Upper lobe of left lung (tissue), 4 donors: ENCODE results near the gene ITPKC.

ENCODE experiments used
- CTCF ChIP-seq, 6 experiments: fragments of 450-650 bp in 4 of 6; fragments of 200-600 bp in 2 of 6; sonication (generic) in 2 of 6; IDR thresholded peaks; one replicate each; pipeline ENCODE4 v1.5.1; 2016 to 2019; ENCODE audit warnings: antibody characterized with exemption in 6 of 6
- POLR2A ChIP-seq, 4 donors: fragments of 450-650 bp; IDR thresholded peaks; one replicate each; pipeline ENCODE4 v1.5.1; 2016 to 2017; ENCODE audit warnings: antibody characterized with exemption in 4 of 4, mild to moderate bottlenecking in 2 of 4
- POLR2AphosphoS5 ChIP-seq, 2 donors: sonication (generic); formaldehyde crosslinking; IDR thresholded peaks; one replicate each; pipeline ENCODE4 v1.5.1; 2017; ENCODE audit warnings: antibody characterized with exemption in 2 of 2

- TF ChIP-seq CTCF (IDR thresholded peaks at IDR 0.05) (no peak), POLR2AphosphoS5 (IDR thresholded peaks at IDR 0.05) (no peak), POLR2A (IDR thresholded peaks at IDR 0.05) (no peak)
Observed at GRCh38 chr19:40667602-40668001, 49.3 kb upstream of the ITPKC start.
